Gastrocnemius medialis (tissue), 4 donors: Measurements from ENCODE around the gene IMMT.

Experiments used
- CTCF ChIP-seq, 5 experiments: fragments of 450-650 bp in 3 of 5; fragments of 200-600 bp in 2 of 5; sonication (generic) in 2 of 5; IDR thresholded peaks in 4 of 5; conservative IDR thresholded peaks in 1 of 5; 1 replicate in 4 of 5; 2 replicates in 1 of 5; pipeline ENCODE4 v1.5.1; 2016 to 2019; ENCODE audit warnings: antibody characterized with exemption in 5 of 5, mild to moderate bottlenecking in 3 of 5, moderate library complexity in 3 of 5
- POLR2A ChIP-seq, 2 donors: fragments of 450-650 bp; IDR thresholded peaks; one replicate each; pipeline ENCODE4 v1.6.1; 2017; ENCODE audit warnings: antibody characterized with exemption in 2 of 2, mild to moderate bottlenecking in 2 of 2, moderate library complexity in 2 of 2

GRCh38 chr2:86105969-86106945, 89.0 kb downstream of the IMMT start, which contains the start of gene PTCD3:
- TF ChIP-seq CTCF (IDR thresholded peaks at IDR 0.05 in 4 of 5, conservative IDR thresholded peaks at IDR 0.05 in 1 of 5) (no peak), POLR2A (IDR thresholded peaks at IDR 0.05) (peak; percentile 74 to 85)
